T-cell (primary cell): ENCODE results near the gene FCRL2. TPM values are rescaled to one million over a fixed set of nuclear protein-coding genes. Genes with fewer than 3 reads are reported as not detected.

Experiments
- ATAC-seq, 4 experiments: fragments of 200-7000 bp in 3 of 4; fragments of 150-1000 bp in 1 of 4; cut with Tn5 transposase; replicated peaks in 1 of 4; 1 replicate in 3 of 4; 2 replicates in 1 of 4; pipeline ENCODE4 v1.10.0; 2021; ENCODE audit warnings: moderate library complexity in 3 of 4, mild to moderate bottlenecking in 2 of 4, moderate number of reproducible peaks in 1 of 4
- CTCF ChIA-PET, 2 donors: fragments of 300-600 bp; sonication (Branson Sonifier 250); formaldehyde crosslinking; loops; one replicate each; lab custom pipeline; 2022; ENCODE audit warnings: antibody characterized with exemption in 2 of 2; lab: Charles Lee
- POLR2A ChIA-PET, 2 donors: fragments of 300-600 bp; sonication (Branson Sonifier 250); formaldehyde crosslinking; loops; one replicate each; lab custom pipeline; 2022; ENCODE audit warnings: antibody characterized with exemption in 2 of 2; lab: Charles Lee
- DNase-seq, 35 experiments: peaks; one replicate each; pipeline versions ENCODE4 v3.0.0 to v3.0.0-alpha.2; 2013 to 2023
- H3K27ac ChIP-seq: one replicate; pipeline ENCODE4 v1.5.1; 2013; ENCODE audit warnings: low read length
- H3K27me3 ChIP-seq, 2 experiments: replicated peaks in 1 of 2; 1 replicate in 1 of 2; 2 replicates in 1 of 2; pipeline versions ENCODE4 v1.6.1 to v1.7.0; 2013; ENCODE audit warnings: low read length in 1 of 2, mixed read lengths in 1 of 2; ENCODE audit not compliant: control insufficient read depth in 2 of 2, insufficient read depth in 2 of 2; ENCODE audit errors: extremely low read depth in 1 of 2
- H3K36me3 ChIP-seq, 2 donors: 1 replicate in 1 of 2; 2 replicates in 1 of 2; pipeline versions ENCODE4 v1.6.1 to v1.7.0; 2013; ENCODE audit warnings: low read length in 1 of 2; ENCODE audit not compliant: control insufficient read depth in 2 of 2, insufficient read depth in 1 of 2; ENCODE audit errors: extremely low read depth in 1 of 2
- H3K4me1 ChIP-seq, 2 experiments: 1 replicate in 1 of 2; 2 replicates in 1 of 2; pipeline versions ENCODE4 v1.6.1 to v1.7.0; 2013; ENCODE audit warnings: low read length in 2 of 2, mixed read lengths in 1 of 2; ENCODE audit not compliant: insufficient read depth in 2 of 2, control insufficient read depth in 1 of 2; ENCODE audit errors: extremely low read depth in 1 of 2
- H3K4me3 ChIP-seq, 2 donors: 1 replicate in 1 of 2; 2 replicates in 1 of 2; pipeline versions ENCODE4 v1.5.1 to v1.7.0; 2013; ENCODE audit warnings: mild to moderate bottlenecking in 2 of 2, low read length in 1 of 2, moderate library complexity in 1 of 2; ENCODE audit not compliant: control insufficient read depth in 1 of 2; ENCODE audit errors: extremely low read depth in 1 of 2
- H3K9me3 ChIP-seq: 2 replicates; pipeline ENCODE4 v1.7.0; 2013
- H3K27ac Mint-ChIP-seq, 2 donors: one replicate each; pipeline ENCODE4 v1.8.0; 2020 to 2021; ENCODE audit warnings: mild to moderate bottlenecking in 2 of 2, mixed read lengths in 2 of 2
- H3K27me3 Mint-ChIP-seq, 2 donors: one replicate each; pipeline ENCODE4 v1.8.0; 2021 to 2022; ENCODE audit warnings: mixed read lengths in 2 of 2
- H3K36me3 Mint-ChIP-seq: one replicate; pipeline ENCODE4 v1.8.0; 2021; ENCODE audit warnings: mixed read lengths
- H3K4me1 Mint-ChIP-seq, 3 donors: one replicate each; pipeline ENCODE4 v1.8.0; 2020 to 2022; ENCODE audit warnings: mixed read lengths in 3 of 3, mild to moderate bottlenecking in 1 of 3
- H3K4me3 Mint-ChIP-seq, 3 donors: one replicate each; pipeline ENCODE4 v1.8.0; 2020 to 2022; ENCODE audit warnings: mild to moderate bottlenecking in 3 of 3, mixed read lengths in 3 of 3, moderate library complexity in 3 of 3
- H3K9me3 Mint-ChIP-seq, 3 donors: one replicate each; pipeline ENCODE4 v1.8.0; 2020 to 2022; ENCODE audit warnings: mixed read lengths in 3 of 3
- WGBS: methylation state at CpG from one replicate; pipeline ENCODE4 v1.1.5; 2013; ENCODE audit warnings: missing lambda C conversion rate; ENCODE audit not compliant: insufficient coverage; 5-methylcytosine and 5-hydroxymethylcytosine counted together
- total RNA-seq, 35 experiments: library from RNA in 6 of 35; stranded (reverse) in 6 of 35; fragments of 120-200 nt in 1 of 35; gene quantifications; one replicate each; pipeline versions ENCODE4 v1.2.1 to v1.2.4 and lab custom pipeline; 2013 to 2026

The FCRL2 gene
- total RNA-seq, 5 donors from 2014 or later (not counting 1 experiment from before 2014, with no cell fraction given) = 1.2 to 3.4 (median 1.5) TPM

DNA sequence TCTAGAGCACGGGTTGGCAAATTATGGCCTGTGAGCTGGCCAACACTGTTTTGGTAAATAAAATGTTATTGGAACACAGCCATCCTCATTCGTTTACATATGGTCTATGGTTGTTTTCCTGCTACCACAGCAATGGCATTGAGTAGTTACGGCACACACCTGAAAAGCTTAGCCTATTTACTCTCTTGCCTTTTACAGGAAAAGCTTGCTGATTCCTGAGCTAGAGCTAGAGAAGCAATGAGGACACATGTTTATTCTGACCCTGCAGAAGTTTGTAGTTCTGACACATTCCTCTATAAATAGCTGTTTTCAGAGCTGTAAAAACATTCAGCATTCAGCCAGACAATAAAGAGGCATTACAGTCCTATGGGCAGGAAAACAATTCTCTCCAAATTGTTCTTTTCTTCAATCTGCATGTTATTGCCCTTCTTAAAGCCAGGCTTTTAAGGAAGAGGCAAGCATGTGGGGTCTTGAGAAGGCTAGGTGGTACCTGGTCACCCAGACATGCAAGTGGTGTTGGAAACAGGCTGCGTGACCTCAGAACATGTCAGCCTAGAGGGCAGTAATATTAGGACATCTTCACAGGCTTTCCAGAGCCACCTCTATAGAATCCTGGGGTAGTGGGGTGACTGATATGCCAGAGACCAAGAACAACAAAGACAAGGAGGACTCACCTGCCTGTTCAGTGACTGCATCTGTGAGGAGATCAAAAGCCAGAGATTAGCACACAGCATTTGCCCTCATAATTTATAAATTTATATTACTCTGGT, 1.6 kb downstream of the FCRL2 start:
- H3K27me3 ChIP-seq = no peaks in the 10 kb centered on the region
- no CpG with 5 or more reads among the region's 4 CpGs for WGBS
- no peak overlapping the region for H3K27ac ChIP-seq
- Mint-ChIP-seq H3K4me3 (no peak overlapping the region), H3K27ac (no peak overlapping the region), H3K4me1 (peaks cover 0 to 14% (median 0%) of the 10 kb centered on the region in 3 donors), H3K27me3 (peaks cover 6 to 9% of the 10 kb centered on the region in 2 donors), H3K9me3 (no peaks in the 10 kb centered on the region), H3K36me3 (no peaks in the 10 kb centered on the region)
- DNase-seq = no peak
- CTCF ChIA-PET = interaction anchor here in 1 of 2 donors (3.3 kb wide), 1 partner anchor 195 kb away, joined by 22 read pairs; no protein-coding TSS in a partner anchor
- H3K4me3 ChIP-seq = no peak overlapping the region
- no peaks in the 10 kb centered on the region for H3K36me3 ChIP-seq
- no peaks in the 10 kb centered on the region for H3K9me3 ChIP-seq
- POLR2A ChIA-PET = no interaction called here
- no peak for ATAC-seq
- no peaks in the 10 kb centered on the region for H3K4me1 ChIP-seq

- H3K4me3 ChIP-seq = no peak overlapping the region
- POLR2A ChIA-PET = no interaction called here
- Mint-ChIP-seq H3K4me3 (no peak overlapping the region), H3K27me3 (peaks cover 4 to 5% of the 10 kb centered on the region in 2 donors), H3K36me3 (no peaks in the 10 kb centered on the region), H3K27ac (no peak overlapping the region), H3K4me1 (peaks cover 0 to 14% (median 0%) of the 10 kb centered on the region in 3 donors), H3K9me3 (no peaks in the 10 kb centered on the region)
- ATAC-seq (no peak), DNase-seq (no peak)
- no CpG with 5 or more reads among the region's 2 CpGs for WGBS
- no peaks in the 10 kb centered on the region for H3K9me3 ChIP-seq
- CTCF ChIA-PET = interaction anchor here (1.3 to 3.3 kb wide), 3 partner anchors 189 to 197 kb away, joined by 3 to 22 read pairs (median 3); no protein-coding TSS in a partner anchor
- peaks cover 0 to 5% of the 10 kb centered on the region in 2 experiments for H3K27me3 ChIP-seq
- no peak overlapping the region for H3K27ac ChIP-seq
- no peaks in the 10 kb centered on the region for H3K36me3 ChIP-seq
- H3K4me1 ChIP-seq = peaks cover 0 to 5% of the 10 kb centered on the region in 2 experiments
Observed at GRCh38 chr1:157774412-157774811, 2.5 kb downstream of the FCRL2 start.

DNA sequence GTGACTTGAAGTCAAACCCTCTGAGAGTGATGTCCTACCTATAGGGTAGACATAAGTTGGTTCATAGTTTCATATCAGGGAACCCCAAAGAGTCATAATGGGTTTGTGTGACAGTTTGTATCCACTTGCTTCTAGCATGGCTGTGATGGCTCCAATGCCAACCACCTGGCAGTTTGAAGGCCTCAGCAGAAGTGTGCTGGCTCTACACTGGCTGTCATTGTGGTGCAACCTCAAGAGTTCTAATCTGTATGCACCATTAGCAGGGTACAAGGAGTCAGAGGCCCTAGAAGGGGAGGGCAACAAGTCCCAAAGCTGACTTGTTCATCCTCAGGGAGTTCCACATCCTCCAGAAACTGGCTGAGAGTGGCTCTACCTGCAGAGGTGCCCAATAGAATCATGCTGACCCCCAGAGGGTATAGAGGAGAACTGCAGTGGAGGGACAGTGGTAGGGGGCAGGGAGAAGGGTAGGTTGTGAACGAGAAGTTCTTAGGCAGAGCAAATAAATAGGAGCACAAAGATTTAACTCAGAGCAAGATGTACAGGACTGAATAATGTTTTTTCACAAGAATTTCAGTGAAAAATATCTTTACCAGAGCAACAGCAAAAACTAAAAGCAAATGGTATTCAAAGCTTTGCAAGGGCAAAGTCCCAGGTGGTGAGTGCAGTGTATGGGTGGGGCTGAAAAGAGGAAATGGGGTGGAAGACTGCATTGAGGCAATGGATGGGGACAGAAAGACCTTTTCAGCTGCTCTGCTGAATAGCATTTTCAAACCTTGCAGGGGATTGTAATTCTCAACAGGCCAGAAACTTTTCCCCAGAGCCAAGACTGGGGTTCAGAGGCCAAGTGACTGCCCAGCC, 3.2 kb downstream of the FCRL2 start:
- Histone ChIP-seq H3K27ac (no peak overlapping the region), H3K9me3 (no peaks in the 10 kb centered on the region), H3K4me3 (no peak overlapping the region), H3K36me3 (no peaks in the 10 kb centered on the region), H3K27me3 (peaks cover 0 to 5% of the 10 kb centered on the region in 2 experiments), H3K4me1 (peaks cover 0 to 5% of the 10 kb centered on the region in 2 experiments)
- peak in 2 of 4 experiments; percentile 38 to 53 for ATAC-seq
- Mint-ChIP-seq H3K9me3 (no peaks in the 10 kb centered on the region), H3K4me1 (peaks cover 0 to 14% (median 0%) of the 10 kb centered on the region in 3 donors), H3K27ac (no peak overlapping the region), H3K4me3 (no peak overlapping the region), H3K27me3 (peaks cover 0 to 1% of the 10 kb centered on the region in 2 donors), H3K36me3 (no peaks in the 10 kb centered on the region)
- CTCF ChIA-PET = interaction anchor here (0.5 to 3.3 kb wide), 4 partner anchors 188 to 205 kb away, joined by 3 to 22 read pairs (median 4); no protein-coding TSS in a partner anchor
- peak in 3 of 35 experiments; percentile 3 to 43 (median 7) for DNase-seq
- WGBS = no CpG with 5 or more reads among the region's 1 CpG
- POLR2A ChIA-PET = no interaction called here

- Mint-ChIP-seq H3K9me3 (no peaks in the 10 kb centered on the region), H3K4me3 (no peak overlapping the region), H3K4me1 (peaks cover 0 to 14% (median 0%) of the 10 kb centered on the region in 3 donors), H3K27me3 (peaks cover 0 to 1% of the 10 kb centered on the region in 2 donors), H3K36me3 (no peaks in the 10 kb centered on the region), H3K27ac (no peak overlapping the region)
- no peaks in the 10 kb centered on the region for H3K36me3 ChIP-seq
- H3K27me3 ChIP-seq = peaks cover 0 to 5% of the 10 kb centered on the region in 2 experiments
- H3K4me3 ChIP-seq = no peak overlapping the region
- ChIA-PET POLR2A (no interaction called here), CTCF (no interaction called here)
- DNase-seq (no peak), ATAC-seq (no peak)
- H3K4me1 ChIP-seq = peaks cover 0 to 5% of the 10 kb centered on the region in 2 experiments
- H3K27ac ChIP-seq = no peak overlapping the region
- H3K9me3 ChIP-seq = no peaks in the 10 kb centered on the region
- no CpG with 5 or more reads among the region's 8 CpGs for WGBS
Observed at GRCh38 chr1:157771661-157772425, 5.1 kb downstream of the FCRL2 start.

- H3K9me3 Mint-ChIP-seq = no peaks in the 10 kb centered on the region
- H3K36me3 Mint-ChIP-seq = no peaks in the 10 kb centered on the region
- DNase-seq (no peak), ATAC-seq (no peak)
- peaks cover 0 to 14% (median 0%) of the 10 kb centered on the region in 3 donors for H3K4me1 Mint-ChIP-seq
- Histone ChIP-seq H3K4me1 (peaks cover 0 to 5% of the 10 kb centered on the region in 2 experiments), H3K27ac (no peak overlapping the region), H3K36me3 (no peaks in the 10 kb centered on the region), H3K27me3 (peaks cover 0 to 5% of the 10 kb centered on the region in 2 experiments), H3K9me3 (no peaks in the 10 kb centered on the region), H3K4me3 (no peak overlapping the region)
- 94% methylated on average over 6 of the region's 9 CpGs for WGBS
- CTCF ChIA-PET = no interaction called here
- no peaks in the 10 kb centered on the region for H3K27me3 Mint-ChIP-seq
- POLR2A ChIA-PET = no interaction called here
- no peak overlapping the region for H3K27ac Mint-ChIP-seq
- no peak overlapping the region for H3K4me3 Mint-ChIP-seq
Observed at GRCh38 chr1:157770442-157771043, 6.4 kb downstream of the FCRL2 start.
